Measurements from ENCODE around the gene MPPED1. TPM values are rescaled to one million over a fixed set of nuclear protein-coding genes. Genes with fewer than 3 reads are reported as not detected.

The MPPED1 gene
- total RNA-seq, 2 donors from 2014 or later: 0.11 to 0.59 TPM

- Histone ChIP-seq H3K9me3 (ENCODE audit: control insufficient read depth, low read length) (no peaks in the 10 kb centered on the region), H3K27ac (ENCODE audit: low read depth, low read length) (no peak overlapping the region), H3K9ac (ENCODE audit: extremely low read depth, low read length, poor library complexity, severe bottlenecking) (no peak overlapping the region), H3K27me3 (ENCODE audit: control insufficient read depth, insufficient read depth, low read length, poor library complexity, severe bottlenecking) (no peaks in the 10 kb centered on the region), H3K4me3 (ENCODE audit: low read length) (no peak overlapping the region), H3K36me3 (ENCODE audit: control insufficient read depth, insufficient read depth, low read length) (no peaks in the 10 kb centered on the region), H3K4me1 (ENCODE audit: control insufficient read depth, insufficient read depth, low read length) (peaks cover under 1% of the 10 kb centered on the region)
- H3K36me3 Mint-ChIP-seq (ENCODE audit: low read depth): no peaks in the 10 kb centered on the region
- peaks cover 9% of the 10 kb centered on the region for H3K4me1 Mint-ChIP-seq
- H3K27me3 Mint-ChIP-seq (ENCODE audit: insufficient read depth): no peaks in the 10 kb centered on the region
- H3K27ac Mint-ChIP-seq: no peak overlapping the region
- 87% methylated on average over 6 to 14 of the region's 14 CpGs for WGBS, 2 experiments (ENCODE audit: insufficient coverage in 1 of 2, insufficient read length in 1 of 2)
- no peak for DNase-seq
- no peaks in the 10 kb centered on the region for H3K9me3 Mint-ChIP-seq
- H3K4me3 Mint-ChIP-seq: no peak overlapping the region
- TF ChIP-seq CTCF (conservative IDR thresholded peaks at IDR 0.05): no peak
These were observed 65.2 kb downstream of the MPPED1 start for GRCh38 chr22:43476751-43477725.

- H3K27ac ChIP-seq (ENCODE audit: low read depth, low read length): no peak overlapping the region
- no peak overlapping the region for H3K9ac ChIP-seq (ENCODE audit: extremely low read depth, low read length, poor library complexity, severe bottlenecking)
- Mint-ChIP-seq H3K9me3 (no peaks in the 10 kb centered on the region), H3K27me3 (ENCODE audit: insufficient read depth) (no peaks in the 10 kb centered on the region), H3K4me1 (peaks cover 11% of the 10 kb centered on the region), H3K4me3 (no peak overlapping the region), H3K27ac (no peak overlapping the region), H3K36me3 (ENCODE audit: low read depth) (no peaks in the 10 kb centered on the region)
- H3K36me3 ChIP-seq (ENCODE audit: control insufficient read depth, insufficient read depth, low read length): no peaks in the 10 kb centered on the region
- no peak overlapping the region for H3K4me3 ChIP-seq (ENCODE audit: low read length)
- no peak for TF ChIP-seq CTCF (conservative IDR thresholded peaks at IDR 0.05)
- H3K27me3 ChIP-seq (ENCODE audit: control insufficient read depth, insufficient read depth, low read length, poor library complexity, severe bottlenecking): no peaks in the 10 kb centered on the region
- H3K9me3 ChIP-seq (ENCODE audit: control insufficient read depth, low read length): no peaks in the 10 kb centered on the region
- H3K4me1 ChIP-seq (ENCODE audit: control insufficient read depth, insufficient read depth, low read length): peaks cover 5% of the 10 kb centered on the region
- DNase-seq: no peak
- WGBS, 2 experiments (ENCODE audit: insufficient coverage in 1 of 2, insufficient read length in 1 of 2): 93% methylated on average over 7 of the region's 7 CpGs
These were observed 66.2 kb downstream of the MPPED1 start for GRCh38 chr22:43477966-43478365.

GRCh38 chr22:43478621-43479300 lies 66.9 kb downstream of the MPPED1 start:
- H3K4me3 ChIP-seq (ENCODE audit: low read length): no peak overlapping the region
- H3K36me3 ChIP-seq (ENCODE audit: control insufficient read depth, insufficient read depth, low read length): no peaks in the 10 kb centered on the region
- peaks cover 5% of the 10 kb centered on the region for H3K4me1 ChIP-seq (ENCODE audit: control insufficient read depth, insufficient read depth, low read length)
- no peak overlapping the region for H3K27ac Mint-ChIP-seq
- peaks cover 11% of the 10 kb centered on the region for H3K4me1 Mint-ChIP-seq
- H3K4me3 Mint-ChIP-seq: no peak overlapping the region
- no peak for TF ChIP-seq CTCF (conservative IDR thresholded peaks at IDR 0.05)
- H3K27ac ChIP-seq (ENCODE audit: low read depth, low read length): no peak overlapping the region
- H3K9ac ChIP-seq (ENCODE audit: extremely low read depth, low read length, poor library complexity, severe bottlenecking): no peak overlapping the region
- no peaks in the 10 kb centered on the region for H3K27me3 Mint-ChIP-seq (ENCODE audit: insufficient read depth)
- H3K36me3 Mint-ChIP-seq (ENCODE audit: low read depth): no peaks in the 10 kb centered on the region
- no peaks in the 10 kb centered on the region for H3K9me3 ChIP-seq (ENCODE audit: control insufficient read depth, low read length)
- no peaks in the 10 kb centered on the region for H3K27me3 ChIP-seq (ENCODE audit: control insufficient read depth, insufficient read depth, low read length, poor library complexity, severe bottlenecking)
- 87 to 94% methylated on average over 12 to 21 of the region's 21 CpGs for WGBS, 2 experiments (ENCODE audit: insufficient coverage in 1 of 2, insufficient read length in 1 of 2)
- no peaks in the 10 kb centered on the region for H3K9me3 Mint-ChIP-seq
- DNase-seq: no peak
